K562 (cell line): ENCODE data around the gene BARHL2. TPM values are rescaled to one million over a fixed set of nuclear protein-coding genes. Genes with fewer than 3 reads are reported as not detected.

ENCODE experiments used
- CCNT2 ChIP-seq: IDR thresholded peaks from 2 replicates; pipeline ENCODE4 v1.6.1; 2011; ENCODE audit warnings: borderline replicate concordance, low read depth, mild to moderate bottlenecking, moderate library complexity, mixed read lengths, low read length; ENCODE audit not compliant: insufficient read length; ENCODE audit errors: extremely low read depth
- FUS ChIP-seq: fragments of 200-400 bp; formaldehyde crosslinking; optimal IDR thresholded peaks from 2 replicates; pipeline ENCODE3; 2017; ENCODE audit warnings: low read depth, low read length
- MTA2 ChIP-seq: fragments of 450-650 bp; IDR thresholded peaks from 2 replicates; pipeline ENCODE4 v1.6.1; 2016; ENCODE audit warnings: low read depth
- ZNF589 ChIP-seq: fragments of 200-800 bp; sonication (Bioruptor generic); IDR thresholded peaks from 2 replicates; pipeline ENCODE4 v1.6.1; 2016; ENCODE audit warnings: low read depth, missing genetic modification characterization, missing compliant biosample characterization
- polyA plus RNA-seq, 8 experiments: library from polyadenylated mRNA; depleted of rRNA in 4 of 8; stranded (reverse) in 5 of 8; unstranded in 3 of 8; fragments of >200 nt; fragmentation: Nextera tagmentation in 2 of 8; fragmentation: Illumina TruSeq in 1 of 8; extraction: Ambion mirVana in 2 of 8; extraction: Trizol in 1 of 8; gene quantifications; 2 replicates each; pipeline versions ENCODE4 v1.2.1 to v1.2.3, GENCODE V29; 2011 to 2014; ENCODE audit warnings: inconsistent platforms in 1 of 8, missing spikeins in 1 of 8
- total RNA-seq, 7 experiments: library from RNA; depleted of rRNA in 6 of 7; stranded (reverse); fragments of >200 nt in 6 of 7; fragmentation: Illumina TruSeq in 2 of 7; extraction: Trizol in 2 of 7; gene quantifications; 2 replicates each; pipeline versions ENCODE4 v1.2.1 to v1.2.3, GENCODE V29; 2011 to 2021; ENCODE audit warnings: low replicate concordance in 1 of 7
- TF ChIP-seq, protein P1 (sequence below): fragments of 450-650 bp; IDR thresholded peaks from 2 replicates; pipeline ENCODE4 v1.6.1; 2017; ENCODE audit warnings: mild to moderate bottlenecking, moderate library complexity
- TF ChIP-seq, protein P2 (sequence below): fragments of 450-650 bp; IDR thresholded peaks from 2 replicates; pipeline ENCODE4 v1.6.1; 2016; ENCODE audit warnings: mild to moderate bottlenecking
- TF ChIP-seq, protein P3 (sequence below), 2 experiments: fragments of 450-650 bp; formaldehyde crosslinking in 1 of 2; IDR thresholded peaks; 2 replicates each; pipeline versions ENCODE4 v1.4.0 to v1.6.1; 2014 to 2020; ENCODE audit warnings: mild to moderate bottlenecking in 2 of 2, borderline replicate concordance in 1 of 2, low read depth in 1 of 2

The BARHL2 gene
- total and polyA plus RNA-seq, 9 of the 15 experiments (the other 6 are each of a cell fraction or from before 2014, with no cell fraction given), result 0.06 to 0.11 (median 0.09) TPM; not detected in 6

DNA sequence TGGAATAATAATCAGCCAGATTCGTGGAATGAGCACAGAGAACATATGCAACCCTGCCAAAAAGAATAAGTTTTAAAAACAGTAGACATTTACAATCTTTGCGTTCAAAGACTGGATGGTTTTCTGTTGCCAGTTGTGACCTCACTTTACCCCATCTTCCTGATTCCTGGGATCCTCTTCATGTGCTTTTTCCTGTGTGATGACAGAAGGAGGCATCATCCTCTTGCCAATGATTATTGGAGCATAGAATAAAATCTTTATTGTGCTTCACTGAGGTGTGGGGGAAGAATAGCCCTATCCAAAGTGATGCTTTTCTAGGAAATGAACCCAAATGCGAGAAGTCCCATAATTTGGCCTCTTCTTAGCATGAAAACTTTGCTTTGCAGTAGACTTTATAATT is 15.0 kb upstream of the BARHL2 start (continued):
- TF ChIP-seq, protein P1, sequence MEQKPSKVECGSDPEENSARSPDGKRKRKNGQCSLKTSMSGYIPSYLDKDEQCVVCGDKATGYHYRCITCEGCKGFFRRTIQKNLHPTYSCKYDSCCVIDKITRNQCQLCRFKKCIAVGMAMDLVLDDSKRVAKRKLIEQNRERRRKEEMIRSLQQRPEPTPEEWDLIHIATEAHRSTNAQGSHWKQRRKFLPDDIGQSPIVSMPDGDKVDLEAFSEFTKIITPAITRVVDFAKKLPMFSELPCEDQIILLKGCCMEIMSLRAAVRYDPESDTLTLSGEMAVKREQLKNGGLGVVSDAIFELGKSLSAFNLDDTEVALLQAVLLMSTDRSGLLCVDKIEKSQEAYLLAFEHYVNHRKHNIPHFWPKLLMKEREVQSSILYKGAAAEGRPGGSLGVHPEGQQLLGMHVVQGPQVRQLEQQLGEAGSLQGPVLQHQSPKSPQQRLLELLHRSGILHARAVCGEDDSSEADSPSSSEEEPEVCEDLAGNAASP, result no peak
- TF ChIP-seq FUS (no peak), MTA2 (no peak), CCNT2 (no peak), ZNF589 (CRISPR knock-in tag) (no peak)
- TF ChIP-seq, protein P2, sequence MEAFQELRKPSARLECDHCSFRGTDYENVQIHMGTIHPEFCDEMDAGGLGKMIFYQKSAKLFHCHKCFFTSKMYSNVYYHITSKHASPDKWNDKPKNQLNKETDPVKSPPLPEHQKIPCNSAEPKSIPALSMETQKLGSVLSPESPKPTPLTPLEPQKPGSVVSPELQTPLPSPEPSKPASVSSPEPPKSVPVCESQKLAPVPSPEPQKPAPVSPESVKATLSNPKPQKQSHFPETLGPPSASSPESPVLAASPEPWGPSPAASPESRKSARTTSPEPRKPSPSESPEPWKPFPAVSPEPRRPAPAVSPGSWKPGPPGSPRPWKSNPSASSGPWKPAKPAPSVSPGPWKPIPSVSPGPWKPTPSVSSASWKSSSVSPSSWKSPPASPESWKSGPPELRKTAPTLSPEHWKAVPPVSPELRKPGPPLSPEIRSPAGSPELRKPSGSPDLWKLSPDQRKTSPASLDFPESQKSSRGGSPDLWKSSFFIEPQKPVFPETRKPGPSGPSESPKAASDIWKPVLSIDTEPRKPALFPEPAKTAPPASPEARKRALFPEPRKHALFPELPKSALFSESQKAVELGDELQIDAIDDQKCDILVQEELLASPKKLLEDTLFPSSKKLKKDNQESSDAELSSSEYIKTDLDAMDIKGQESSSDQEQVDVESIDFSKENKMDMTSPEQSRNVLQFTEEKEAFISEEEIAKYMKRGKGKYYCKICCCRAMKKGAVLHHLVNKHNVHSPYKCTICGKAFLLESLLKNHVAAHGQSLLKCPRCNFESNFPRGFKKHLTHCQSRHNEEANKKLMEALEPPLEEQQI, result no peak
- TF ChIP-seq, protein P3, sequence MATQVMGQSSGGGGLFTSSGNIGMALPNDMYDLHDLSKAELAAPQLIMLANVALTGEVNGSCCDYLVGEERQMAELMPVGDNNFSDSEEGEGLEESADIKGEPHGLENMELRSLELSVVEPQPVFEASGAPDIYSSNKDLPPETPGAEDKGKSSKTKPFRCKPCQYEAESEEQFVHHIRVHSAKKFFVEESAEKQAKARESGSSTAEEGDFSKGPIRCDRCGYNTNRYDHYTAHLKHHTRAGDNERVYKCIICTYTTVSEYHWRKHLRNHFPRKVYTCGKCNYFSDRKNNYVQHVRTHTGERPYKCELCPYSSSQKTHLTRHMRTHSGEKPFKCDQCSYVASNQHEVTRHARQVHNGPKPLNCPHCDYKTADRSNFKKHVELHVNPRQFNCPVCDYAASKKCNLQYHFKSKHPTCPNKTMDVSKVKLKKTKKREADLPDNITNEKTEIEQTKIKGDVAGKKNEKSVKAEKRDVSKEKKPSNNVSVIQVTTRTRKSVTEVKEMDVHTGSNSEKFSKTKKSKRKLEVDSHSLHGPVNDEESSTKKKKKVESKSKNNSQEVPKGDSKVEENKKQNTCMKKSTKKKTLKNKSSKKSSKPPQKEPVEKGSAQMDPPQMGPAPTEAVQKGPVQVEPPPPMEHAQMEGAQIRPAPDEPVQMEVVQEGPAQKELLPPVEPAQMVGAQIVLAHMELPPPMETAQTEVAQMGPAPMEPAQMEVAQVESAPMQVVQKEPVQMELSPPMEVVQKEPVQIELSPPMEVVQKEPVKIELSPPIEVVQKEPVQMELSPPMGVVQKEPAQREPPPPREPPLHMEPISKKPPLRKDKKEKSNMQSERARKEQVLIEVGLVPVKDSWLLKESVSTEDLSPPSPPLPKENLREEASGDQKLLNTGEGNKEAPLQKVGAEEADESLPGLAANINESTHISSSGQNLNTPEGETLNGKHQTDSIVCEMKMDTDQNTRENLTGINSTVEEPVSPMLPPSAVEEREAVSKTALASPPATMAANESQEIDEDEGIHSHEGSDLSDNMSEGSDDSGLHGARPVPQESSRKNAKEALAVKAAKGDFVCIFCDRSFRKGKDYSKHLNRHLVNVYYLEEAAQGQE (IDR thresholded peaks at IDR 0.05; ENCODE audit: borderline replicate concordance), result no peak
- TF ChIP-seq, protein P3 (CRISPR knock-in tag; IDR thresholded peaks at IDR 0.05; ENCODE audit: low read depth), result no peak
